IMR-90 (cell line): Measurements from ENCODE around the gene ABCA4. TPM values are rescaled to one million over a fixed set of nuclear protein-coding genes. Genes with fewer than 3 reads are reported as not detected.

ENCODE experiments used
- ATAC-seq: fragments of 200-7000 bp; cut with Tn5 transposase; 2 replicates; pipeline ENCODE4 v1.9.1; 2020; ENCODE audit warnings: low read depth, mild to moderate bottlenecking, moderate library complexity
- BruUV-seq: library from RNA; stranded (reverse); fragments of 400-500 nt; replicated peaks from 2 replicates; lab custom pipeline; 2021; lab: Mats Ljungman, UMichigan
- CTCF ChIA-PET: fragments of 300-600 bp; formaldehyde crosslinking; extraction: SDS; loops from one replicate; lab custom pipeline; 2021; ENCODE audit warnings: antibody characterized with exemption; lab: Yijun Ruan, JAX
- POLR2A ChIA-PET: fragments of 300-600 bp; sonication (Branson Sonifier 250); formaldehyde crosslinking; loops from one replicate; lab custom pipeline; 2022; ENCODE audit warnings: antibody characterized with exemption; ENCODE audit not compliant: unreplicated experiment; lab: Charles Lee
- DNase-seq: peaks from one replicate; pipeline ENCODE4 v3.0.0; 2013
- H2AFZ ChIP-seq: replicated peaks from 2 replicates; pipeline ENCODE3; 2013; ENCODE audit warnings: low read length, mild to moderate bottlenecking; ENCODE audit not compliant: poor library complexity
- H2AK5ac ChIP-seq: 2 replicates; pipeline ENCODE4 v1.6.1; 2013; ENCODE audit warnings: low read depth, low read length, inconsistent platforms
- H2AK9ac ChIP-seq: replicated peaks from 2 replicates; pipeline ENCODE3; 2013; ENCODE audit warnings: mild to moderate bottlenecking, low read depth, low read length, moderate library complexity; ENCODE audit not compliant: poor library complexity
- H2BK120ac ChIP-seq: 2 replicates; pipeline ENCODE4 v1.6.1; 2013; ENCODE audit warnings: low read depth, low read length, inconsistent platforms
- H2BK15ac ChIP-seq: 3 replicates; pipeline ENCODE4 v1.6.1; 2013; ENCODE audit warnings: low read depth, low read length, inconsistent platforms
- H2BK20ac ChIP-seq: 2 replicates; pipeline ENCODE4 v1.6.1; 2013; ENCODE audit warnings: low read depth, mild to moderate bottlenecking, inconsistent platforms, low read length, moderate library complexity
- H2BK5ac ChIP-seq: 2 replicates; pipeline ENCODE4 v1.6.1; 2013; ENCODE audit warnings: mild to moderate bottlenecking, low read depth, low read length, inconsistent platforms; ENCODE audit not compliant: poor library complexity, severe bottlenecking
- H3K14ac ChIP-seq: replicated peaks from 2 replicates; pipeline ENCODE4 v1.6.1; 2013; ENCODE audit warnings: low read depth, low read length, inconsistent platforms
- H3K18ac ChIP-seq: 2 replicates; pipeline ENCODE4 v1.6.1; 2013; ENCODE audit warnings: low read depth, low read length, control low read depth
- H3K23ac ChIP-seq: 2 replicates; pipeline ENCODE4 v1.6.1; 2013; ENCODE audit warnings: low read depth, low read length, inconsistent platforms
- H3K27ac ChIP-seq: 2 replicates; pipeline ENCODE4 v1.5.1; 2013; ENCODE audit warnings: mild to moderate bottlenecking, control low read depth, low read length; ENCODE audit not compliant: insufficient read depth
- H3K27me3 ChIP-seq: 2 replicates; pipeline ENCODE4 v1.6.1; 2013; ENCODE audit warnings: low read length; ENCODE audit not compliant: control insufficient read depth, insufficient read depth
- H3K36me3 ChIP-seq: 2 replicates; pipeline ENCODE4 v1.6.1; 2013; ENCODE audit warnings: low read length, mixed read lengths; ENCODE audit not compliant: control insufficient read depth, insufficient read depth
- H3K4ac ChIP-seq: 2 replicates; pipeline ENCODE4 v1.6.1; 2013; ENCODE audit warnings: low read depth, low read length, inconsistent platforms
- H3K4me1 ChIP-seq: 2 replicates; pipeline ENCODE4 v1.6.1; 2013; ENCODE audit warnings: low read length, mixed read lengths; ENCODE audit not compliant: control insufficient read depth, insufficient read depth
- H3K4me2 ChIP-seq: 2 replicates; pipeline ENCODE4 v1.6.1; 2013; ENCODE audit warnings: low read depth, mild to moderate bottlenecking, control low read depth, low read length, moderate library complexity
- H3K4me3 ChIP-seq: 2 replicates; pipeline ENCODE4 v1.5.1; 2013; ENCODE audit warnings: low read depth, mild to moderate bottlenecking, control low read depth, low read length, moderate library complexity; ENCODE audit not compliant: insufficient read depth
- H3K56ac ChIP-seq: 2 replicates; pipeline ENCODE4 v1.6.1; 2013; ENCODE audit warnings: low read length, inconsistent platforms; ENCODE audit not compliant: insufficient read depth; ENCODE audit errors: extremely low read depth
- H3K79me1 ChIP-seq, 2 experiments: 2 replicates each; pipeline ENCODE4 v1.6.1; 2013; ENCODE audit warnings: low read length in 2 of 2, inconsistent platforms in 1 of 2, low read depth in 1 of 2
- H3K9ac ChIP-seq: 2 replicates; pipeline ENCODE4 v1.6.1; 2013; ENCODE audit warnings: low read depth, low read length, control low read depth
- H3K9me1 ChIP-seq: 2 replicates; pipeline ENCODE4 v1.6.1; 2013; ENCODE audit warnings: low read length, inconsistent platforms; ENCODE audit not compliant: insufficient read depth
- H3K9me3 ChIP-seq: 2 replicates; pipeline ENCODE4 v1.6.1; 2013; ENCODE audit warnings: low read length; ENCODE audit not compliant: control insufficient read depth, insufficient read depth
- H4K20me1 ChIP-seq: 2 replicates; pipeline ENCODE4 v1.6.1; 2013; ENCODE audit warnings: low read length, inconsistent platforms; ENCODE audit not compliant: insufficient read depth
- H4K5ac ChIP-seq: 2 replicates; pipeline ENCODE4 v1.6.1; 2013; ENCODE audit warnings: mild to moderate bottlenecking, low read depth, low read length, control low read depth
- H4K8ac ChIP-seq, 2 experiments: 2 replicates each; pipeline ENCODE4 v1.6.1; 2013; ENCODE audit warnings: low read depth in 2 of 2, low read length in 2 of 2, control low read depth in 1 of 2, inconsistent platforms in 1 of 2
- H4K91ac ChIP-seq: 2 replicates; pipeline ENCODE4 v1.6.1; 2013; ENCODE audit warnings: low read depth, low read length, inconsistent platforms; ENCODE audit not compliant: insufficient read depth
- BHLHE40 ChIP-seq: fragments of 150-350 bp; IDR thresholded peaks from 2 replicates; pipeline ENCODE4 v1.6.1; 2016; ENCODE audit warnings: mild to moderate bottlenecking, low read depth, low read length
- CEBPB ChIP-seq: IDR thresholded peaks from 2 replicates; pipeline ENCODE4 v1.6.1; 2012; ENCODE audit warnings: low read depth, low read length, improper control_type of control experiment
- CHD1 ChIP-seq: IDR thresholded peaks from 2 replicates; pipeline ENCODE4 v1.6.1; 2012; ENCODE audit warnings: low read depth, low read length, improper control_type of control experiment
- CTCF ChIP-seq: conservative IDR thresholded peaks from 2 replicates; pipeline ENCODE4 v1.5.1; 2012; ENCODE audit warnings: mild to moderate bottlenecking, low read depth, low read length, improper control_type of control experiment
- ELK1 ChIP-seq: fragments of 150-350 bp; IDR thresholded peaks from 2 replicates; pipeline ENCODE4 v1.6.1; 2016; ENCODE audit warnings: low read depth, mild to moderate bottlenecking, low read length, moderate library complexity, borderline replicate concordance
- FOS ChIP-seq: fragments of 150-350 bp; IDR thresholded peaks from 2 replicates; pipeline ENCODE4 v1.6.1; 2016; ENCODE audit warnings: low read depth, low read length
- MAFK ChIP-seq: IDR thresholded peaks from 2 replicates; pipeline ENCODE4 v1.6.1; 2012; ENCODE audit warnings: low read depth, low read length, improper control_type of control experiment
- MAZ ChIP-seq: IDR thresholded peaks from 2 replicates; pipeline ENCODE4 v1.6.1; 2012; ENCODE audit warnings: low read depth, mild to moderate bottlenecking, low read length, improper control_type of control experiment, moderate library complexity, borderline replicate concordance
- MXI1 ChIP-seq: IDR thresholded peaks from 2 replicates; pipeline ENCODE4 v1.6.1; 2012; ENCODE audit warnings: low read depth, mild to moderate bottlenecking, low read length, moderate library complexity, borderline replicate concordance
- NFE2L2 ChIP-seq: fragments of 150-350 bp; IDR thresholded peaks from 2 replicates; pipeline ENCODE4 v1.6.1; 2016; ENCODE audit warnings: low read depth, mild to moderate bottlenecking, low read length
- POLR2A ChIP-seq: IDR thresholded peaks from 2 replicates; pipeline ENCODE4 v1.6.1; 2012; ENCODE audit warnings: mild to moderate bottlenecking, low read depth, low read length
- RAD21 ChIP-seq: IDR thresholded peaks from 2 replicates; pipeline ENCODE4 v1.6.1; 2012; ENCODE audit warnings: low read length, improper control_type of control experiment
- RCOR1 ChIP-seq: IDR thresholded peaks from 2 replicates; pipeline ENCODE4 v1.6.1; 2012; ENCODE audit warnings: mild to moderate bottlenecking, low read length, improper control_type of control experiment; ENCODE audit not compliant: insufficient replicate concordance
- RFX5 ChIP-seq: IDR thresholded peaks from 2 replicates; pipeline ENCODE4 v1.8.0; 2012; ENCODE audit warnings: low read depth, mild to moderate bottlenecking, low read length, moderate library complexity
- SMC3 ChIP-seq: fragments of 150-350 bp; IDR thresholded peaks from 2 replicates; pipeline ENCODE4 v1.6.1; 2016; ENCODE audit warnings: low read depth, mild to moderate bottlenecking, antibody characterized with exemption, low read length, moderate library complexity
- USF2 ChIP-seq: fragments of 150-350 bp; IDR thresholded peaks from 2 replicates; pipeline ENCODE4 v1.6.1; 2017; ENCODE audit warnings: mild to moderate bottlenecking, antibody characterized with exemption, low read length, low read depth
- WGBS, 2 experiments: methylation state at CpG; one replicate each; pipeline versions ENCODE4 v1.1.5 to v1.1.7; 2013; ENCODE audit warnings: missing lambda C conversion rate in 2 of 2; ENCODE audit not compliant: insufficient read length in 1 of 2; ENCODE audit errors: extremely low coverage in 2 of 2; 5-methylcytosine and 5-hydroxymethylcytosine counted together
- dilution Hi-C: fragments of 300-500 bp; cut with HindIII; formaldehyde crosslinking; loops from one replicate; pipeline ENCODE4 v1.14.3; 2018; ENCODE audit warnings: low sequenced_read_pairs; ENCODE audit not compliant: unreplicated experiment
- in situ Hi-C: fragments of 300-500 bp; cut with MboI; formaldehyde crosslinking; loops from 3 replicates; pipeline ENCODE4 v1.14.3; 2019; ENCODE audit warnings: low sequenced_read_pairs, inconsistent platforms, mixed read lengths
- intact Hi-C: fragments of 100-400 bp; cut with micrococcal nuclease; formaldehyde crosslinking; loops from 2 replicates; pipeline ENCODE4 v1.10.0; 2022
- polyA plus RNA-seq, 3 experiments: library from polyadenylated mRNA; depleted of rRNA; stranded (reverse); fragments of >200 nt; gene quantifications; 2 replicates each; pipeline ENCODE4 v1.2.3, GENCODE V29; 2012; ENCODE audit warnings: low replicate concordance in 1 of 3
- total RNA-seq: library from RNA; depleted of rRNA; stranded (reverse); fragments of >200 nt; gene quantifications from 2 replicates; pipeline ENCODE4 v1.2.3, GENCODE V29; 2012

ABCA4 gene
- total and polyA plus RNA-seq, 2 of the 4 experiments (the other 2 are of a cell fraction), result under 0.01 to 0.36 TPM

GRCh38 chr1:93965256-93965655 lies 155.7 kb downstream of the ABCA4 start:
- Histone ChIP-seq H3K79me1 (no peaks in the 10 kb centered on the region), H3K18ac (no peak overlapping the region), H4K8ac (no peak overlapping the region), H3K56ac (no peak overlapping the region), H2AK5ac (no peak overlapping the region), H3K27me3 (peaks cover 7% of the 10 kb centered on the region), H2BK5ac (no peak overlapping the region), H4K20me1 (no peaks in the 10 kb centered on the region), H3K14ac (no peak overlapping the region), H3K4me3 (no peak overlapping the region), H3K4me2 (no peak overlapping the region), H3K4ac (no peak overlapping the region), H2BK15ac (no peak overlapping the region), H2BK20ac (0 out of 2 replicates have a peak overlapping the region, but pooled peaks have one; percentile 2), H4K91ac (peak overlapping the region; percentile 10; the same call in 1 of the 2 replicates), H4K5ac (no peak overlapping the region), H2AK9ac (no peak overlapping the region), H2AFZ (no peak overlapping the region), H3K36me3 (no peaks in the 10 kb centered on the region), H3K23ac (no peak overlapping the region), H3K9me1 (no peaks in the 10 kb centered on the region), H3K4me1 (peaks cover 8% of the 10 kb centered on the region), H2BK120ac (no peak overlapping the region), H3K9ac (no peak overlapping the region), H3K9me3 (no peaks in the 10 kb centered on the region), H3K27ac (no peak overlapping the region)
- WGBS, 2 experiments, result no CpG with 5 or more reads among the region's 2 CpGs
- ChIA-PET POLR2A (no interaction called here), CTCF (interaction anchor here (0.5 to 1.3 kb wide), 2 partner anchors 16 to 1493 kb away, joined by 3 to 4 read pairs; no protein-coding TSS in a partner anchor)
- DNase-seq, result no peak
- intact Hi-C loops, result no loop called here
- no peak for TF ChIP-seq CEBPB
- TF ChIP-seq NFE2L2, result no peak
- no peak for TF ChIP-seq POLR2A
- TF ChIP-seq ELK1, result no peak
- TF ChIP-seq BHLHE40, result no peak
- no peak for TF ChIP-seq MAFK
- TF ChIP-seq MAZ, result no peak
- TF ChIP-seq RCOR1, result no peak
- TF ChIP-seq MXI1, result no peak
- TF ChIP-seq USF2, result no peak
- TF ChIP-seq CTCF, result no peak
- TF ChIP-seq FOS, result no peak
- no peak for TF ChIP-seq SMC3
- no peak for TF ChIP-seq CHD1
- TF ChIP-seq RFX5, result no peak
- TF ChIP-seq RAD21, result no peak
- no peak for ATAC-seq
- in situ Hi-C loops, result no loop called here
- BruUV-seq, result no TSS peak
- dilution Hi-C loops, result no loop called here
